ENCODE measurements around the gene AP1S2.

GRCh38 chrX:15858051-15858450 is 3.4 kb upstream of the AP1S2 start:
- TF ChIP-seq CTCF (IDR thresholded peaks at IDR 0.05 in 8 of 11, conservative IDR thresholded peaks at IDR 0.05 in 3 of 11) = no peak
- no peak for TF ChIP-seq POLR2A (IDR thresholded peaks at IDR 0.05)

Data from spleen (tissue), 7 donors.